ENCODE results near the gene MAP2K7.

- TF ChIP-seq CTCF (IDR thresholded peaks at IDR 0.05) (no peak), POLR2A (IDR thresholded peaks at IDR 0.05) (no peak), EP300 (IDR thresholded peaks at IDR 0.05; ENCODE audit: low read depth) (no peak), POLR2AphosphoS5 (IDR thresholded peaks at IDR 0.05) (no peak)
These were observed 29.2 kb downstream of the MAP2K7 start for GRCh38 chr19:7932930-7933300.

Measured in transverse colon (tissue), 4 donors.